GM12878 (cell line): ENCODE results near the gene PLEKHF1. TPM values are rescaled to one million over a fixed set of nuclear protein-coding genes. Genes with fewer than 3 reads are reported as not detected.

Experiments
- ASH2L ChIP-seq: fragments of 300-600, 200-600 bp; sonication (generic); IDR thresholded peaks from 2 replicates; pipeline ENCODE4 v1.6.1; 2017; ENCODE audit warnings: low read depth, mild to moderate bottlenecking, borderline replicate concordance
- CBX5 ChIP-seq: sonication (generic); IDR thresholded peaks from 2 replicates; pipeline ENCODE4 v1.6.1; 2016; ENCODE audit warnings: low read depth, moderate library complexity, mild to moderate bottlenecking, inconsistent platforms
- CREB1 ChIP-seq: IDR thresholded peaks from 2 replicates; pipeline ENCODE4 v1.6.1; 2012; ENCODE audit warnings: low read depth, mild to moderate bottlenecking, inconsistent platforms
- CREM ChIP-seq: IDR thresholded peaks from 2 replicates; pipeline ENCODE4 v1.6.1; 2014; ENCODE audit warnings: antibody characterized with exemption, low read depth
- FOS ChIP-seq: IDR thresholded peaks from 3 replicates; pipeline ENCODE4 v1.6.1; 2011; ENCODE audit warnings: borderline replicate concordance; ENCODE audit not compliant: insufficient read length; ENCODE audit errors: extremely low read depth
- HCFC1 ChIP-seq: fragments of 150-350 bp; IDR thresholded peaks from 2 replicates; pipeline ENCODE4 v1.6.1; 2014; ENCODE audit warnings: low read length
- IRF4 ChIP-seq: IDR thresholded peaks from 2 replicates; pipeline ENCODE4 v1.6.1; 2011; ENCODE audit warnings: low read depth, low read length
- MYB ChIP-seq: fragments of 150-350 bp; IDR thresholded peaks from 2 replicates; pipeline ENCODE4 v1.6.1; 2014; ENCODE audit warnings: mild to moderate bottlenecking, low read depth, low read length, borderline replicate concordance
- NFXL1 ChIP-seq: fragments of 450-650 bp; IDR thresholded peaks from 2 replicates; pipeline ENCODE4 v1.6.1; 2017; ENCODE audit warnings: antibody characterized with exemption, mild to moderate bottlenecking, borderline replicate concordance
- NFYB ChIP-seq: IDR thresholded peaks from 2 replicates; pipeline ENCODE4 v1.6.1; 2011; ENCODE audit warnings: low read depth, mild to moderate bottlenecking, low read length, improper control_type of control experiment, moderate library complexity; ENCODE audit not compliant: insufficient read depth
- NR2C2 ChIP-seq: IDR thresholded peaks from 2 replicates; pipeline ENCODE4 v1.6.1; 2011; ENCODE audit warnings: borderline replicate concordance, low read depth; ENCODE audit not compliant: control insufficient read depth, insufficient read length
- POLR2AphosphoS2 ChIP-seq: IDR thresholded peaks from 2 replicates; pipeline ENCODE4 v1.6.1; 2011; ENCODE audit warnings: low read depth, mild to moderate bottlenecking, low read length, improper control_type of control experiment, moderate library complexity
- RAD21 ChIP-seq: IDR thresholded peaks from 2 replicates; pipeline ENCODE4 v1.6.1; 2011; ENCODE audit warnings: mild to moderate bottlenecking, low read depth, low read length, moderate library complexity; ENCODE audit not compliant: insufficient read depth
- SUPT20H ChIP-seq: IDR thresholded peaks from 2 replicates; pipeline ENCODE4 v1.6.1; 2011; ENCODE audit warnings: low read depth, mild to moderate bottlenecking, low read length, moderate library complexity, borderline replicate concordance; ENCODE audit not compliant: control insufficient read depth
- SUZ12 ChIP-seq: fragments of 200-600 bp; sonication (generic); IDR thresholded peaks from one replicate; pipeline ENCODE4 v1.6.1; 2018; ENCODE audit warnings: antibody characterized with exemption, mild to moderate bottlenecking; ENCODE audit not compliant: unreplicated experiment
- TCF12 ChIP-seq: IDR thresholded peaks from 2 replicates; pipeline ENCODE4 v1.6.1; 2011; ENCODE audit warnings: low read depth, mild to moderate bottlenecking, low read length
- polyA plus RNA-seq, 11 experiments: library from polyadenylated mRNA; depleted of rRNA in 4 of 11; unstranded in 6 of 11; stranded (reverse) in 5 of 11; fragments of >200 nt; fragmentation: Nextera tagmentation in 4 of 11; fragmentation: Illumina TruSeq in 1 of 11; extraction: Ambion mirVana in 4 of 11; extraction: Trizol in 1 of 11; gene quantifications; 1 replicate in 1 of 11; 2 replicates in 10 of 11; pipeline versions ENCODE4 v1.2.1 to v1.2.3, GENCODE V29; 2011 to 2016; ENCODE audit warnings: inconsistent platforms in 2 of 11, missing spikeins in 2 of 11, low read depth in 1 of 11
- total RNA-seq, 4 experiments: library from RNA; depleted of rRNA in 3 of 4; stranded (reverse); fragments of >200 nt in 3 of 4; fragmentation: Illumina TruSeq in 1 of 4; extraction: Trizol in 1 of 4; gene quantifications; 2 replicates each; pipeline versions ENCODE4 v1.2.1 to v1.2.3, GENCODE V29; 2013 to 2021
- TF ChIP-seq, protein P1 (sequence below): IDR thresholded peaks from 2 replicates; pipeline ENCODE4 v1.6.1; 2012; ENCODE audit warnings: improper control_type of control experiment, low read depth, low read length; ENCODE audit not compliant: insufficient replicate concordance
- TF ChIP-seq, protein P2 (sequence below): fragments of 450-650 bp; IDR thresholded peaks from 2 replicates; pipeline ENCODE4 v1.6.1; 2016; ENCODE audit warnings: mild to moderate bottlenecking, moderate library complexity, borderline replicate concordance
- TF ChIP-seq, protein P3 (sequence below): IDR thresholded peaks from 2 replicates; pipeline ENCODE4 v1.6.1; 2012; ENCODE audit warnings: low read length, inconsistent platforms

The PLEKHF1 gene
- total and polyA plus RNA-seq, 10 of the 15 experiments (the other 5 are each of a cell fraction or from before 2014, with no cell fraction given): 0.10 to 20.3 (median 15.3) TPM

GRCh38 chr19:29671393-29672160 is 6.3 kb downstream of the PLEKHF1 start (continued):
- TF ChIP-seq NFYB (no peak), NR2C2 (no peak), CREM (peak; percentile 56; the same call in 1 of the 2 replicates), FOS (no peak), POLR2AphosphoS2 (no peak; the same call in 1 of the 2 replicates), CBX5 (no peak), CREB1 (peak; percentile 40; the same call in 1 of the 2 replicates), IRF4 (no peak), SUZ12 (no peak), SUPT20H (no peak), MYB (no peak), RAD21 (no peak), HCFC1 (no peak), ASH2L (no peak), NFXL1 (no peak), TCF12 (no peak)
- TF ChIP-seq, protein P1, sequence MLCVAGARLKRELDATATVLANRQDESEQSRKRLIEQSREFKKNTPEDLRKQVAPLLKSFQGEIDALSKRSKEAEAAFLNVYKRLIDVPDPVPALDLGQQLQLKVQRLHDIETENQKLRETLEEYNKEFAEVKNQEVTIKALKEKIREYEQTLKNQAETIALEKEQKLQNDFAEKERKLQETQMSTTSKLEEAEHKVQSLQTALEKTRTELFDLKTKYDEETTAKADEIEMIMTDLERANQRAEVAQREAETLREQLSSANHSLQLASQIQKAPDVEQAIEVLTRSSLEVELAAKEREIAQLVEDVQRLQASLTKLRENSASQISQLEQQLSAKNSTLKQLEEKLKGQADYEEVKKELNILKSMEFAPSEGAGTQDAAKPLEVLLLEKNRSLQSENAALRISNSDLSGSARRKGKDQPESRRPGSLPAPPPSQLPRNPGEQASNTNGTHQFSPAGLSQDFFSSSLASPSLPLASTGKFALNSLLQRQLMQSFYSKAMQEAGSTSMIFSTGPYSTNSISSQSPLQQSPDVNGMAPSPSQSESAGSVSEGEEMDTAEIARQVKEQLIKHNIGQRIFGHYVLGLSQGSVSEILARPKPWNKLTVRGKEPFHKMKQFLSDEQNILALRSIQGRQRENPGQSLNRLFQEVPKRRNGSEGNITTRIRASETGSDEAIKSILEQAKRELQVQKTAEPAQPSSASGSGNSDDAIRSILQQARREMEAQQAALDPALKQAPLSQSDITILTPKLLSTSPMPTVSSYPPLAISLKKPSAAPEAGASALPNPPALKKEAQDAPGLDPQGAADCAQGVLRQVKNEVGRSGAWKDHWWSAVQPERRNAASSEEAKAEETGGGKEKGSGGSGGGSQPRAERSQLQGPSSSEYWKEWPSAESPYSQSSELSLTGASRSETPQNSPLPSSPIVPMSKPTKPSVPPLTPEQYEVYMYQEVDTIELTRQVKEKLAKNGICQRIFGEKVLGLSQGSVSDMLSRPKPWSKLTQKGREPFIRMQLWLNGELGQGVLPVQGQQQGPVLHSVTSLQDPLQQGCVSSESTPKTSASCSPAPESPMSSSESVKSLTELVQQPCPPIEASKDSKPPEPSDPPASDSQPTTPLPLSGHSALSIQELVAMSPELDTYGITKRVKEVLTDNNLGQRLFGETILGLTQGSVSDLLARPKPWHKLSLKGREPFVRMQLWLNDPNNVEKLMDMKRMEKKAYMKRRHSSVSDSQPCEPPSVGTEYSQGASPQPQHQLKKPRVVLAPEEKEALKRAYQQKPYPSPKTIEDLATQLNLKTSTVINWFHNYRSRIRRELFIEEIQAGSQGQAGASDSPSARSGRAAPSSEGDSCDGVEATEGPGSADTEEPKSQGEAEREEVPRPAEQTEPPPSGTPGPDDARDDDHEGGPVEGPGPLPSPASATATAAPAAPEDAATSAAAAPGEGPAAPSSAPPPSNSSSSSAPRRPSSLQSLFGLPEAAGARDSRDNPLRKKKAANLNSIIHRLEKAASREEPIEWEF: no peak
- TF ChIP-seq, protein P2, sequence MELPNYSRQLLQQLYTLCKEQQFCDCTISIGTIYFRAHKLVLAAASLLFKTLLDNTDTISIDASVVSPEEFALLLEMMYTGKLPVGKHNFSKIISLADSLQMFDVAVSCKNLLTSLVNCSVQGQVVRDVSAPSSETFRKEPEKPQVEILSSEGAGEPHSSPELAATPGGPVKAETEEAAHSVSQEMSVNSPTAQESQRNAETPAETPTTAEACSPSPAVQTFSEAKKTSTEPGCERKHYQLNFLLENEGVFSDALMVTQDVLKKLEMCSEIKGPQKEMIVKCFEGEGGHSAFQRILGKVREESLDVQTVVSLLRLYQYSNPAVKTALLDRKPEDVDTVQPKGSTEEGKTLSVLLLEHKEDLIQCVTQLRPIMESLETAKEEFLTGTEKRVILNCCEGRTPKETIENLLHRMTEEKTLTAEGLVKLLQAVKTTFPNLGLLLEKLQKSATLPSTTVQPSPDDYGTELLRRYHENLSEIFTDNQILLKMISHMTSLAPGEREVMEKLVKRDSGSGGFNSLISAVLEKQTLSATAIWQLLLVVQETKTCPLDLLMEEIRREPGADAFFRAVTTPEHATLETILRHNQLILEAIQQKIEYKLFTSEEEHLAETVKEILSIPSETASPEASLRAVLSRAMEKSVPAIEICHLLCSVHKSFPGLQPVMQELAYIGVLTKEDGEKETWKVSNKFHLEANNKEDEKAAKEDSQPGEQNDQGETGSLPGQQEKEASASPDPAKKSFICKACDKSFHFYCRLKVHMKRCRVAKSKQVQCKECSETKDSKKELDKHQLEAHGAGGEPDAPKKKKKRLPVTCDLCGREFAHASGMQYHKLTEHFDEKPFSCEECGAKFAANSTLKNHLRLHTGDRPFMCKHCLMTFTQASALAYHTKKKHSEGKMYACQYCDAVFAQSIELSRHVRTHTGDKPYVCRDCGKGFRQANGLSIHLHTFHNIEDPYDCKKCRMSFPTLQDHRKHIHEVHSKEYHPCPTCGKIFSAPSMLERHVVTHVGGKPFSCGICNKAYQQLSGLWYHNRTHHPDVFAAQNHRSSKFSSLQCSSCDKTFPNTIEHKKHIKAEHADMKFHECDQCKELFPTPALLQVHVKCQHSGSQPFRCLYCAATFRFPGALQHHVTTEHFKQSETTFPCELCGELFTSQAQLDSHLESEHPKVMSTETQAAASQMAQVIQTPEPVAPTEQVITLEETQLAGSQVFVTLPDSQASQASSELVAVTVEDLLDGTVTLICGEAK: no peak
- TF ChIP-seq, protein P3, sequence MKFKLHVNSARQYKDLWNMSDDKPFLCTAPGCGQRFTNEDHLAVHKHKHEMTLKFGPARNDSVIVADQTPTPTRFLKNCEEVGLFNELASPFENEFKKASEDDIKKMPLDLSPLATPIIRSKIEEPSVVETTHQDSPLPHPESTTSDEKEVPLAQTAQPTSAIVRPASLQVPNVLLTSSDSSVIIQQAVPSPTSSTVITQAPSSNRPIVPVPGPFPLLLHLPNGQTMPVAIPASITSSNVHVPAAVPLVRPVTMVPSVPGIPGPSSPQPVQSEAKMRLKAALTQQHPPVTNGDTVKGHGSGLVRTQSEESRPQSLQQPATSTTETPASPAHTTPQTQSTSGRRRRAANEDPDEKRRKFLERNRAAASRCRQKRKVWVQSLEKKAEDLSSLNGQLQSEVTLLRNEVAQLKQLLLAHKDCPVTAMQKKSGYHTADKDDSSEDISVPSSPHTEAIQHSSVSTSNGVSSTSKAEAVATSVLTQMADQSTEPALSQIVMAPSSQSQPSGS: no peak
